Endothelial cell of umbilical vein (primary cell): ENCODE data around the gene PIGV. TPM values are rescaled to one million over a fixed set of nuclear protein-coding genes. Genes with fewer than 3 reads are reported as not detected.

Source experiments
- BruUV-seq: library from RNA; stranded (reverse); fragments of 400-500 nt; replicated peaks from 2 replicates; lab custom pipeline; 2021; lab: Mats Ljungman, UMichigan
- CTCF ChIA-PET: fragments of 300-600, 350-600 bp; sonication (Branson Sonifier 250); formaldehyde crosslinking; loops from one replicate; lab custom pipeline; 2021; ENCODE audit warnings: antibody characterized with exemption, inconsistent platforms; lab: Charles Lee
- POLR2A ChIA-PET: fragments of 300-600, 350-600 bp; sonication (Branson Sonifier 250); formaldehyde crosslinking; loops from one replicate; lab custom pipeline; 2021; ENCODE audit warnings: antibody characterized with exemption, inconsistent platforms; lab: Charles Lee
- DNase-seq: peaks from one replicate; pipeline ENCODE4 v3.0.0-alpha.2; 2011; ENCODE audit warnings: low read depth, low spot score
- FAIRE-seq: peaks from 2 replicates; lab custom pipeline; 2011; peaks lifted over from hg19 to GRCh38; lab: Jason Lieb, UNC
- H2AFZ ChIP-seq: 2 replicates; pipeline ENCODE4 v1.6.0; 2012; ENCODE audit warnings: low read depth, low read length, control low read depth, inconsistent platforms
- H3K27ac ChIP-seq: 2 replicates; pipeline ENCODE4 v1.5.1; 2011; ENCODE audit warnings: low read depth, mild to moderate bottlenecking, control low read depth, low read length, moderate library complexity; ENCODE audit not compliant: insufficient read depth
- H3K27me3 ChIP-seq, 2 experiments: 2 replicates each; pipeline versions ENCODE4 v1.6.0 to v1.6.1; 2011; ENCODE audit warnings: low read length in 2 of 2, mixed read lengths in 1 of 2; ENCODE audit not compliant: control insufficient read depth in 2 of 2, insufficient read depth in 2 of 2
- H3K36me3 ChIP-seq, 2 experiments: 2 replicates in 1 of 2; 3 replicates in 1 of 2; pipeline ENCODE4 v1.5.1; 2011; ENCODE audit warnings: low read length in 2 of 2, mild to moderate bottlenecking in 1 of 2, moderate library complexity in 1 of 2; ENCODE audit not compliant: control insufficient read depth in 2 of 2, insufficient read depth in 2 of 2; ENCODE audit errors: extremely low read depth in 1 of 2
- H3K4me1 ChIP-seq: 3 replicates; pipeline ENCODE4 v1.5.1; 2011; ENCODE audit warnings: mild to moderate bottlenecking, low read length; ENCODE audit not compliant: control insufficient read depth, insufficient read depth; ENCODE audit errors: extremely low read depth
- H3K4me2 ChIP-seq: 2 replicates; pipeline ENCODE4 v1.6.1; 2011; ENCODE audit warnings: low read length, control low read depth, mixed read lengths; ENCODE audit not compliant: insufficient read depth
- H3K4me3 ChIP-seq, 3 experiments: fragments of 200-600 bp in 1 of 3; sonication (generic), shearing (Covaris generic) in 1 of 3; replicated peaks in 1 of 3; 2 replicates each; pipeline ENCODE4 v1.5.1; 2011 to 2016; ENCODE audit warnings: control low read depth in 3 of 3, low read length in 3 of 3, mild to moderate bottlenecking in 2 of 3, inconsistent platforms in 1 of 3, low read depth in 1 of 3, moderate library complexity in 1 of 3; ENCODE audit not compliant: insufficient read depth in 1 of 3
- H3K79me2 ChIP-seq: 2 replicates; pipeline ENCODE4 v1.6.0; 2012; ENCODE audit warnings: low read length, inconsistent platforms; ENCODE audit not compliant: control insufficient read depth, insufficient read depth
- H3K9ac ChIP-seq: replicated peaks from 2 replicates; pipeline ENCODE3; 2011; ENCODE audit warnings: low read length, control low read depth; ENCODE audit not compliant: insufficient read depth; ENCODE audit errors: extremely low read depth
- H3K9me1 ChIP-seq: replicated peaks from 3 replicates; pipeline ENCODE4 v1.6.0; 2011; ENCODE audit warnings: mild to moderate bottlenecking, low read length; ENCODE audit not compliant: control insufficient read depth, insufficient read depth; ENCODE audit errors: extremely low read depth
- H3K9me3 ChIP-seq: replicated peaks from 2 replicates; pipeline ENCODE4 v1.5.1; 2012; ENCODE audit warnings: low read length, inconsistent platforms; ENCODE audit not compliant: control insufficient read depth, insufficient read depth
- H4K20me1 ChIP-seq: replicated peaks from 2 replicates; pipeline ENCODE3; 2011; ENCODE audit warnings: mild to moderate bottlenecking, low read length; ENCODE audit not compliant: control insufficient read depth, insufficient read depth; ENCODE audit errors: extremely low read depth
- CTCF ChIP-seq, 2 donors: IDR thresholded peaks; 1 replicate in 1 of 2; 2 replicates in 1 of 2; pipeline ENCODE4 v1.5.1; 2011; ENCODE audit warnings: low read length in 2 of 2, mild to moderate bottlenecking in 2 of 2, moderate library complexity in 2 of 2, control low read depth in 1 of 2, inconsistent platforms in 1 of 2, low read depth in 1 of 2; ENCODE audit not compliant: insufficient read depth in 1 of 2; ENCODE audit errors: extremely low read depth in 1 of 2
- EZH2 ChIP-seq: IDR thresholded peaks from 2 replicates; pipeline ENCODE4 v1.6.1; 2012; ENCODE audit warnings: borderline replicate concordance, low read depth, mild to moderate bottlenecking, moderate library complexity, low read length, inconsistent platforms; ENCODE audit not compliant: severe bottlenecking
- FOS ChIP-seq: IDR thresholded peaks from 2 replicates; pipeline ENCODE4 v1.6.1; 2011; ENCODE audit warnings: mild to moderate bottlenecking, low read length, moderate library complexity, borderline replicate concordance; ENCODE audit not compliant: insufficient read depth
- GATA2 ChIP-seq: IDR thresholded peaks from 2 replicates; pipeline ENCODE4 v1.7.0; 2011; ENCODE audit warnings: low read depth, mild to moderate bottlenecking, moderate library complexity, mixed read lengths, low read length; ENCODE audit not compliant: insufficient read length, insufficient read depth
- JUN ChIP-seq: IDR thresholded peaks from 2 replicates; pipeline ENCODE4 v1.6.1; 2011; ENCODE audit warnings: borderline replicate concordance, low read depth; ENCODE audit not compliant: insufficient read length, insufficient read depth
- MAX ChIP-seq: IDR thresholded peaks from 2 replicates; pipeline ENCODE4 v1.6.1; 2011; ENCODE audit not compliant: insufficient read depth, insufficient read length
- MYC ChIP-seq: IDR thresholded peaks from one replicate; pipeline ENCODE4 v1.6.1; 2011; ENCODE audit warnings: mild to moderate bottlenecking, low read depth, low read length
- POLR2A ChIP-seq: IDR thresholded peaks from 2 replicates; pipeline ENCODE4 v1.6.1; 2012; ENCODE audit warnings: low read depth, mild to moderate bottlenecking, control low read depth, low read length
- POLR2AphosphoS5 ChIP-seq: IDR thresholded peaks from 2 replicates; pipeline ENCODE4 v1.6.1; 2012; ENCODE audit warnings: low read depth, mild to moderate bottlenecking, control low read depth, low read length, moderate library complexity; ENCODE audit not compliant: insufficient read depth
- dilution Hi-C: fragments of 300-500 bp; cut with MboI; formaldehyde crosslinking; loops from one replicate; pipeline ENCODE4 v1.15.0; 2019; ENCODE audit warnings: low sequenced_read_pairs; ENCODE audit not compliant: extremely low pct_ligation_motif_present
- intact Hi-C: fragments of 100-400 bp; cut with micrococcal nuclease; formaldehyde crosslinking; loops from one replicate; pipeline ENCODE4 v1.10.0; 2022
- polyA plus RNA-seq, 4 experiments: library from polyadenylated mRNA; depleted of rRNA in 3 of 4; stranded (reverse) in 3 of 4; unstranded in 1 of 4; fragments of >200 nt; gene quantifications; 2 replicates each; pipeline versions ENCODE4 v1.2.1 to v1.2.3, GENCODE V29; 2011 to 2012; ENCODE audit warnings: missing spikeins in 1 of 4
- total RNA-seq: library from RNA; stranded (reverse); gene quantifications from 2 replicates; pipeline ENCODE4 v1.2.3, GENCODE V29; 2021

PIGV gene
- total and polyA plus RNA-seq, 2 donors (not counting 3 experiments of a cell fraction or from before 2014, with no cell fraction given): 7.5 to 11.9 TPM

- Histone ChIP-seq H3K79me2 (no peaks in the 10 kb centered on the region), H3K27ac (no peak overlapping the region), H3K4me2 (no peak overlapping the region), H3K36me3 (no peaks in the 10 kb centered on the region), H3K9me3 (no peaks in the 10 kb centered on the region), H2AFZ (no peak overlapping the region), H3K9ac (no peak overlapping the region), H3K4me1 (no peaks in the 10 kb centered on the region), H4K20me1 (no peaks in the 10 kb centered on the region), H3K4me3 (no peak overlapping the region), H3K27me3 (no peaks in the 10 kb centered on the region), H3K9me1 (no peaks in the 10 kb centered on the region)
- intact Hi-C loops: no loop called here
- TF ChIP-seq CTCF (IDR thresholded peaks at IDR 0.05; ENCODE audit: extremely low read depth in 1 of 2, insufficient read depth in 1 of 2, low read depth in 1 of 2, low read length in 2 of 2) (no peak), MAX (no peak), FOS (no peak), POLR2AphosphoS5 (no peak), GATA2 (no peak), POLR2A (no peak), JUN (no peak), MYC (no peak), EZH2 (no peak)
- FAIRE-seq: no peak
- DNase-seq: no peak
- POLR2A ChIA-PET: no interaction called here
- CTCF ChIA-PET: interaction anchor here (1.6 to 5.5 kb wide), 7 partner anchors 9 to 209 kb away, joined by 5 to 45 read pairs (median 31); partner anchors contain the start of genes PIGV and ZDHHC18
- dilution Hi-C loops: no loop called here
- BruUV-seq: no TSS peak
Observed at GRCh38 chr1:26811708-26812107, 24.0 kb downstream of the PIGV start.
